WTC11 (cell line): Measurements from ENCODE around the gene ARHGAP19. TPM values are rescaled to one million over a fixed set of nuclear protein-coding genes. Genes with fewer than 3 reads are reported as not detected.

ENCODE experiments used
- ELF4 ChIP-seq: sonication (generic); formaldehyde crosslinking; IDR thresholded peaks from 2 replicates; pipeline ENCODE4 v1.8.1; 2022; ENCODE audit warnings: low read depth, mild to moderate bottlenecking, moderate library complexity, missing genetic modification reagents
- GABPB1 ChIP-seq: sonication (generic); formaldehyde crosslinking; IDR thresholded peaks from 2 replicates; pipeline ENCODE4 v1.8.1; 2023; ENCODE audit warnings: mild to moderate bottlenecking, missing genetic modification reagents
- IRF1 ChIP-seq: sonication (generic); formaldehyde crosslinking; IDR thresholded peaks from 2 replicates; pipeline ENCODE4 v1.8.0; 2023; ENCODE audit warnings: missing genetic modification reagents
- MLX ChIP-seq: sonication (generic); formaldehyde crosslinking; IDR thresholded peaks from 2 replicates; pipeline ENCODE4 v1.8.1; 2023; ENCODE audit warnings: mild to moderate bottlenecking, missing genetic modification reagents, moderate library complexity
- NR3C1 ChIP-seq: sonication (generic); formaldehyde crosslinking; conservative IDR thresholded peaks from 2 replicates; pipeline ENCODE4 v1.8.1; 2023; ENCODE audit warnings: low read depth, mild to moderate bottlenecking, missing genetic modification reagents
- OVOL2 ChIP-seq: fragments of 250-450 bp; sonication (Bioruptor Pico); IDR thresholded peaks from 2 replicates; pipeline ENCODE4 v1.9.0; 2021; ENCODE audit warnings: mild to moderate bottlenecking, borderline replicate concordance
- PRDM15 ChIP-seq: sonication (generic); formaldehyde crosslinking; IDR thresholded peaks from 2 replicates; pipeline ENCODE4 v1.8.0; 2022; ENCODE audit warnings: missing genetic modification reagents
- RELA ChIP-seq: sonication (generic); formaldehyde crosslinking; IDR thresholded peaks from 2 replicates; pipeline ENCODE4 v1.8.1; 2022; ENCODE audit warnings: missing genetic modification reagents, mild to moderate bottlenecking, borderline replicate concordance
- TP53 ChIP-seq: sonication (generic); formaldehyde crosslinking; IDR thresholded peaks from 2 replicates; pipeline ENCODE4 v1.8.1; 2023; ENCODE audit warnings: mild to moderate bottlenecking, missing genetic modification reagents
- ZBTB43 ChIP-seq: sonication (generic); formaldehyde crosslinking; IDR thresholded peaks from 2 replicates; pipeline ENCODE4 v1.8.1; 2023; ENCODE audit warnings: mild to moderate bottlenecking, missing genetic modification reagents
- ZNF281 ChIP-seq: sonication (generic); formaldehyde crosslinking; IDR thresholded peaks from 2 replicates; pipeline ENCODE4 v1.8.0; 2023; ENCODE audit warnings: mild to moderate bottlenecking, missing genetic modification reagents
- ZSCAN18 ChIP-seq: fragments of 250-450 bp; sonication (Bioruptor Pico); IDR thresholded peaks from 2 replicates; pipeline ENCODE4 v2.1.2; 2022; ENCODE audit warnings: mild to moderate bottlenecking, moderate library complexity
- total RNA-seq: library from RNA; stranded (reverse); gene quantifications from 3 replicates; pipeline ENCODE4 v1.2.3, GENCODE V29; 2021

Gene ARHGAP19
- total RNA-seq, 1 experiment from 2014 or later: 42.2 TPM

GRCh38 chr10:97319671-97320479 is 27.4 kb upstream of the ARHGAP19 start (continued):
- TF ChIP-seq MLX: no peak
- TF ChIP-seq PRDM15 (CRISPR knock-in tag): no peak
- no peak; the same call in 1 of the 2 replicates for TF ChIP-seq ELF4 (CRISPR knock-in tag)
- TF ChIP-seq TP53 (CRISPR knock-in tag): no peak; the same call in 1 of the 2 replicates
- TF ChIP-seq RELA: no peak
- no peak for TF ChIP-seq NR3C1 (CRISPR knock-in tag)
- TF ChIP-seq ZSCAN18 (CRISPR knock-in tag): no peak
- no peak for TF ChIP-seq ZNF281 (CRISPR knock-in tag)
- peak; percentile 50; the same call in 1 of the 2 replicates for TF ChIP-seq IRF1 (CRISPR knock-in tag)
- no peak for TF ChIP-seq ZBTB43 (CRISPR knock-in tag)
- no peak for TF ChIP-seq OVOL2
- 0 out of 2 replicates have a peak, but pooled peaks have one; percentile 26 for TF ChIP-seq GABPB1
- TF ChIP-seq, all 79 proteins: peak for 12
